Anterior cingulate cortex (tissue), 58 donors: Measurements from ENCODE around the gene ERN1.

Experiments
- DNase-seq, 58 donors: peaks; one replicate each; lab custom pipeline; 2025; lab: John Stamatoyannopoulos, UW

The ERN1 gene

GRCh38 chr17:63998050-63998720 is 131.8 kb downstream of the ERN1 start, which contains the start of gene PRR29:
PRR29 (plus strand) TSS chr17:63998351; CDS start chr17:63998365, 14 bp downstream.
- DNase-seq: peak in 35 of 58 donors; percentile 3 to 77 (median 28)

- no peak for DNase-seq
Observed at GRCh38 chr17:63997341-63998048, 132.4 kb downstream of the ERN1 start.

GRCh38 chr17:63996430-63997182 is 133.3 kb downstream of the ERN1 start:
- no peak for DNase-seq

GRCh38 chr17:63995626-63996025 is 134.3 kb downstream of the ERN1 start:
- DNase-seq: no peak

GRCh38 chr17:63993368-63993985 is 136.5 kb downstream of the ERN1 start:
- no peak for DNase-seq

GRCh38 chr17:63991611-63992010 is 138.3 kb downstream of the ERN1 start:
- no peak for DNase-seq

- no peak for DNase-seq
Observed at GRCh38 chr17:63989622-63990345, 140.2 kb downstream of the ERN1 start.
